ENCODE results near the gene NSD2.
A peak's percentile ranks its signal among the peaks of the same experiment; 100 is the strongest.

The NSD2 gene

DNA sequence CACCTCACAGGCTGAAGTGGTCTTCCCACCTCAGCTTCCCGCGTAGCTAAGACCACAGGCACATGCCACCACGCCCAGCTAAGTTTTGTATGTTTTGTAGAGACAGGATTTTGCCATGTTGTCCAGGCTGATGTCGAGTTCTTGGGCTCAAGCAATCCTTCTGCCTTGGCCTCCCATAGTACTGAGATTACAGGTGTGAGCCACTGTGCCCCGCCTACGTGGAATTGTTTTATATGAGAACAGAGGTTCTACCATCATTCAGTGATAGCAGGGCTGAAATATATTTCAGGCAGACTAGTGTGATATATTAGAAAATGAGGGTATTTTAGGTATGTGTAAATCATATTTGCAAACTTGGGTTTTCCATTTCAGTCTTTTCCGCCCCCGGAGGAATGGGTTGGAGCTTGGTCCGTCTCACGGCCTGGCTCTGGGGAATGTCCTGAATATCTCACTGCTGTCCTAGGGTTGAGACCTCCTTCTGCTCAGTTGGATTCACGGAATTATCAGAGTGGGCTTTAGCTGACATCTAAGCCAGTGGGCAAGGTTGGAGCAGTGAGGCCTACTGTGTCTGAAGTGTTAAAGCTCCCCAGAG, 19.9 kb downstream of the NSD2 start:
- peak overlapping the region; percentile 0; the same call in 1 of the 2 replicates for H3K27ac ChIP-seq
- DNase-seq (ENCODE audit: low spot score): no peak
- TF ChIP-seq CTCF (conservative IDR thresholded peaks at IDR 0.05; ENCODE audit: low read depth): no peak
- POLR2A ChIA-PET (ENCODE audit: low non-redundant PET): no interaction called here
- CTCF ChIA-PET: no interaction called here

DNA sequence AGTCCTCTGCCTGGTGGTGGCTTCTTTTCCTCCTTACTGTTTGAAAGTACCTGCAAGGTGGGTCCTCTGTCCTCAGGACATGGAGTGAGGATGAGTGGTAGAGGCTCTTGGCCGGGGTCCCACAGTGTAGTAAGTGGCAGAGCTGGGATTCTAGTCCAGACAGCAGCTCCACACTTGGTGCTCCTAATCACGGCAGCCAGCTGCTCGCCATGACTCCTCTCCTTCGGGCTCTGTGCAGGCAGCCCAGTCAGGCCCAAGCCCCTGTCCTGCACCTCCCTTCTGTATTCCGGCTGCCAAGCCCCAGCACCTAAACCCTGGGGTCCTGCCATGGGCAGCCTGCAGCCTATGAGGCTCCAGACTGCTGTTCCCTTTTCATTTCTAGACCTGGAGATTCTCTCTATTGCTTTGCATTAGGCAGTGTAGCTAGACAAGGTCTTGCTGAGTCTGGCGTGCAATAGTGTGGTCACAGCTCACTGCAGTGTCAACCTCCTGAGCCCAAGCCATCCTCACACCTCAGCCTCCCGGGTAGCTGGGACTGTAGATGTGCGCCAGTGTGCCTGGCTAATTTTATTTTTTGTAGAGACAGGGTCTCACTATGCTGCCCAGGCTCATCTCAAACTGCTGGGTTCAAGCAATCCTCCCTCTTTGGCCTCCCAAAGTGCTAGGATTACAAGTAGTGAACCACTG, 24.9 kb downstream of the NSD2 start:
- ChIA-PET CTCF (no interaction called here), POLR2A (ENCODE audit: low non-redundant PET) (no interaction called here)
- H3K27ac ChIP-seq: peak overlapping the region; percentile 44
- no peak for DNase-seq (ENCODE audit: low spot score)
- no peak for TF ChIP-seq CTCF (conservative IDR thresholded peaks at IDR 0.05; ENCODE audit: low read depth)

- H3K27ac ChIP-seq: peak overlapping the region; percentile 44
- no peak for TF ChIP-seq CTCF (conservative IDR thresholded peaks at IDR 0.05; ENCODE audit: low read depth)
- DNase-seq (ENCODE audit: low spot score): no peak
- ChIA-PET CTCF (no interaction called here), POLR2A (ENCODE audit: low non-redundant PET) (no interaction called here)
These were observed 25.4 kb downstream of the NSD2 start for GRCh38 chr4:1896658-1896991.

DNA sequence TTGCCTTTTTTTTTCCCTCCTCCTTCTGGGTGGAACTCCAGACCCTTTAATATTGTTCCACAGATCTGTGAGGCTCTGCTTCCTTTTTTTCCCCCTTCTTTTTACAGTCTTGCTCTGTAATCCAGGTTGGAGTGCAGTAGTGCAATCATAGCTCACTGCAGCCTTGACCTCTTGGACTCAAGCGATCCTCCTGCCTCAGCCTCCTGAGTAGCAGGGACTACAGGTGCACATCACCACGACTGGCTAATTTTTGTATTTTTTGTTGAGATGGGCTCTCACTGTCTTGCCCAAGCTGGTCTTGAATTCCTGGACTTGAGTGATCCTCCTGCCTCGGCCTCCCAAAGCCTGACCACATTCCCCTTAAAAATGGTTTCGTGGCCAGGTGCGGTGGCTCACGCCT, 26.8 kb downstream of the NSD2 start:
- CTCF ChIA-PET: interaction anchor here (0.6 to 1.4 kb wide), 5 partner anchors 11 to 406 kb away, joined by 3 to 5 read pairs (median 4); no protein-coding TSS in a partner anchor
- no peak for TF ChIP-seq CTCF (conservative IDR thresholded peaks at IDR 0.05; ENCODE audit: low read depth)
- H3K27ac ChIP-seq: peak overlapping the region; percentile 44
- POLR2A ChIA-PET (ENCODE audit: low non-redundant PET): no interaction called here
- DNase-seq (ENCODE audit: low spot score): no peak

DNA sequence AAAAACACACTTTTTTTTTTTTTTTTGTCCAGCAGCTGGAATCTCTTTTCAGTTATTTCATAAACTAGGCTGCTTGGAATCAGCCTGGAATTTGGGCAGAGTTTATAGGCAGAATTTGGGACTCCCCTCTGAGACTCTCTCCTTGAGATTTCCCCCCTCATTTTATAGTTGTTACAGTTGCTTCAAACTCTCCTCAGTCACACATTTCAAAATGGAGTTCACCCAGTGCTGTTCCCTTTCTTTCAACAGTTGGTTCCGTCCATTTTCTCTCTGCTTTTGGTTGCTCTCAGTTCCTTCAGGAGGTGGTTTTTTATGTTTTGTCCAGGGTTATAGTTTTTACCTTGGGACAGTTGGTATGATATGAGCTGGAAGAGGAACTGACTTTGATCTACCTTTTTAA, 27.5 kb downstream of the NSD2 start:
- no peak for TF ChIP-seq CTCF (conservative IDR thresholded peaks at IDR 0.05; ENCODE audit: low read depth)
- ChIA-PET POLR2A (ENCODE audit: low non-redundant PET) (no interaction called here), CTCF (interaction anchor here (0.6 to 1.4 kb wide), 6 partner anchors 10 to 151 kb away, joined by 3 to 8 read pairs (median 4); no protein-coding TSS in a partner anchor)
- DNase-seq (ENCODE audit: low spot score): no peak
- H3K27ac ChIP-seq: peak overlapping the region; percentile 45

DNA sequence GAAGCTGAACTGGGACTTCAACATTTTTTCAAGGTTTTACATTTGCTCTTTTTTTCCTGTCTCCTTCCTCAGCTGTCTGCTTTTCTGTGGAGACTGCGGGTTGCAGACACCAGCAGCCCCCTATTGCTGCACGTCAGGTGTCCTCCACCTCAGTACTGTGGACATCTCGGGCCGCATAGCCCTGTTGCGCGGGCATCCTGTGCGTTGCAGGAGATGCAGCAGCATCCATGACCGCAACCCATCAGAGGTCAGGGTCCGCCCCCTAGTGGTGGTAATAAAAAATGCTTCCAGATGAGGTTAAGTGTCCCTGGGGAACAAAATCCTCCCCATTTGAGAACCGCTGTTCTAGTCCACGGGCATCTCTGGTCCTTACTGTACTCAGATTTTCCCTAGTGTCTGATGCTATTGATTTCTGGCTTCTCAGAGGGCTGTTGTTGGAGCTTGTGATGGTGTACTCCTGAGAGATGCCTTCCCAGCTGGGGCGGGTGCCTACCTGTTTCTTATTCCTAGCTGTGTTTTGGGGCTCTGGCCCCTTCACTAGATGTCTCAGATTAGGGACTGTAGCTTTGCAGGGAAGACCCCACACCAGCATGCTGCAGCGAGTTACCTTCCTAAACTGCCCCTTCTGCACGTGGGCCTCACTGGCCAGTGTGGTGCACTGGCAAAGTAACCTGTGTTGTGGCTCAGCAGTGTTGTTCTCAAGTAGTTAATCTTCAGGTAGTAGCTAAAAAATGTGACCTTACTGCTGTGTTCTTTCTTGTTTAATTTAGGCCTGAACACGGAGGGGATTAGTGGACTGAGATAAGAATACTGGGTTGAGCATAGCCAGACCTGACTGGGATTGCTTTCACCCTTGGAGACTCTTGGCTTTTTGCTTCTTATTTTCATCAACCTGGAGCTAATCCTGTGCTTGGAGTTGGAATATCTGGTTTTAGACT, 28.2 kb downstream of the NSD2 start:
- CTCF ChIA-PET: interaction anchor here (0.6 to 1.4 kb wide), 8 partner anchors 11 to 437 kb away, joined by 3 to 8 read pairs (median 4); no protein-coding TSS in a partner anchor
- POLR2A ChIA-PET (ENCODE audit: low non-redundant PET): no interaction called here
- H3K27ac ChIP-seq: peak overlapping the region; percentile 45
- peak; percentile 86 for TF ChIP-seq CTCF (conservative IDR thresholded peaks at IDR 0.05; ENCODE audit: low read depth)
- peak; percentile 76 for DNase-seq (ENCODE audit: low spot score)

Measured in RWPE1 (cell line).